Dermis blood vessel endothelial cell (primary cell): Measurements from ENCODE around the gene RSBN1. TPM values are rescaled to one million over a fixed set of nuclear protein-coding genes. Genes with fewer than 3 reads are reported as not detected.
"Not testable (repeated sequence)": the region's sequence is repeated elsewhere in the genome, so short reads cannot be mapped to it uniquely, and the experiment has no call there.

Experiments used
- DNase-seq: peaks from one replicate; pipeline ENCODE4 v3.0.0; 2010
- total RNA-seq: library from RNA; depleted of rRNA; stranded (reverse); fragments of >200 nt; gene quantifications from 2 replicates; pipeline ENCODE4 v1.2.3, GENCODE V29; 2014

The RSBN1 gene
- total RNA-seq, 1 donor from 2014 or later: 18.4 TPM

DNA sequence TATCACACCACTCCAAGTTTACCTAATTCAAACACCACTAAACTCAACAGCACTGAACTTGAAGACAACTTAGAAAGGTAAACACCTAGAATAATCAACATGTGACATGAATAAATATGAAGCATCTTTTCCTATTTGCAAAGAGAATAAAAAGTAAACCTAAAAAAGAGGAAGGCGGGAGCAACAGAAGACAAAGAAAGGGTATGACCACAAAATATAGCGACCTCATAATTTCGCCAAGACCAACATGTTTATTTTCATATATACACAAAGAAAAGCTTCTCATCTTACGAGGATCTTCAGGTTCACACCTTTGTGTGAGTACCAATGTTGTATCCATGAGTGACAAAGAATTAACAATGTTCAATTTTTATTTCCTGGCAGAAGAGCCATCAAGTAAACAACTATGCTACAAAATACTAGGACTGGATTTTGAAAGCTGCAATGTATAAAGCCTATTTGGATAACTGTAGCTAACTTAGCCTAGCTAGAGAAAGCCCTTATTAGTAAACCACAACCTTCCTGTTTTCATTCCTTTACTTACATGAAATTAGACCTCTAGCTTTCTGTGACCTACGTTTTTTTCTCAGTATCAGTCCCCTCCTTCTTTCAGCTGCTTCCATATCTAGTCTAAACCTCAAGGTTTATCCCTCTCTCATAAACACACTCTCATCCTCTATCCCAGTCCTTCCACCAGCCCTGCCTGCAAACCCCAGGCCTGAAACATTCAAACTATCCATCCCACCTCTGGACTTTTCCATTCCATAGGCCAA lies 31.7 kb downstream of the RSBN1 start:
- DNase-seq: no peak

DNA sequence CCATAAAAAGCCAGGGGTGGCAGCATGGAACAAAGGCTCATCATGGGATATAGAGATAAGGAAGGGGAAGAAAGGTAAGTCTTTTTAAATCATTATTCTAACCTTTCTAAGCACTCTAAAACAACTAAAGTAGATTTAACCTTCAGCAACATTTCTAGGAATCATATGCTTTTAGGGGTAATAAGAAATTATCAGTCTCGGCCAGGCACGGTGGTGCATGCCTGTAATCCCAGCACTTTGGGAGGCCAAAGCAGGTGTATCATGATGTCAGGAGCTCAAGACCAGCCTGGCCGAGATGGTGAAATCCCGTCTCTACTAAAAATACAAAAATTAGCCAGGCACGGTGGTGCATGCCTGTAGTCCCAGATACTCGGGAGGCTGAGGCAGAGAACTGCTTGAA lies 32.7 kb downstream of the RSBN1 start:
- DNase-seq: no peak

GRCh38 chr1:113777561-113777960 lies 34.7 kb downstream of the RSBN1 start:
- DNase-seq: no peak

GRCh38 chr1:113770031-113770430 lies 42.2 kb downstream of the RSBN1 start:
- DNase-seq: no peak

- no peak for DNase-seq
Measured at GRCh38 chr1:113769601-113769970, 42.7 kb downstream of the RSBN1 start.

DNA sequence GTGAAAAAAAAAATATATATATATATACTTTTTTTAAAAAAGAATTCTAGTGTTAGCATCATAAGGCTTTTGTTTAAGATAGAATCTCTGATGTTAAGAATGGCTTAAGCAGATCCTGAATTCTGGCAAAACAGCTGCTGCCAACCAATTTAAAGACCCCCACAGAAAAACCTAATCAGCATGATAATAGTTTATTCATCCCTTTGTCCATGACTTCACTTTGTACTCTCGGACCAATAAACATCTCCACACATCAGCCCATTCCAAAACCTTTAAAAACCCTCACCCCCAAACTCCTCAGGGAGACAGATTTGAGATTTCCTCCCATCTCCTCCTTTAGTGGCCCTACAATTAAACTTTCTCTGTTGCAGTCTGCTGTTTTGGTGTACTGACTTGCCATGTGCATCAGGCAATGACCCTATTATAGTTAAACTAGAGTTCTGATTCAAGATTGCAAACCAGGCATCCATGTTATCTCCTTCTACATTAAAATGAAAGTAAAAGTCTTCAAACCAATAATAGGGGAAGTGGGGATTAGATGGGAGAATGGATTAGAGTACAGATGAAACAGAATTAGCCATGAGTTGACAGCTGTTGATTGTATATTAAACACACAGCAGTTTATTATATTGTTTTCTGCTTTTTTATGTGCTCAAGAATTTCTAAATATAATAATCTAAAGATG lies 43.2 kb downstream of the RSBN1 start:
- DNase-seq: no peak

DNA sequence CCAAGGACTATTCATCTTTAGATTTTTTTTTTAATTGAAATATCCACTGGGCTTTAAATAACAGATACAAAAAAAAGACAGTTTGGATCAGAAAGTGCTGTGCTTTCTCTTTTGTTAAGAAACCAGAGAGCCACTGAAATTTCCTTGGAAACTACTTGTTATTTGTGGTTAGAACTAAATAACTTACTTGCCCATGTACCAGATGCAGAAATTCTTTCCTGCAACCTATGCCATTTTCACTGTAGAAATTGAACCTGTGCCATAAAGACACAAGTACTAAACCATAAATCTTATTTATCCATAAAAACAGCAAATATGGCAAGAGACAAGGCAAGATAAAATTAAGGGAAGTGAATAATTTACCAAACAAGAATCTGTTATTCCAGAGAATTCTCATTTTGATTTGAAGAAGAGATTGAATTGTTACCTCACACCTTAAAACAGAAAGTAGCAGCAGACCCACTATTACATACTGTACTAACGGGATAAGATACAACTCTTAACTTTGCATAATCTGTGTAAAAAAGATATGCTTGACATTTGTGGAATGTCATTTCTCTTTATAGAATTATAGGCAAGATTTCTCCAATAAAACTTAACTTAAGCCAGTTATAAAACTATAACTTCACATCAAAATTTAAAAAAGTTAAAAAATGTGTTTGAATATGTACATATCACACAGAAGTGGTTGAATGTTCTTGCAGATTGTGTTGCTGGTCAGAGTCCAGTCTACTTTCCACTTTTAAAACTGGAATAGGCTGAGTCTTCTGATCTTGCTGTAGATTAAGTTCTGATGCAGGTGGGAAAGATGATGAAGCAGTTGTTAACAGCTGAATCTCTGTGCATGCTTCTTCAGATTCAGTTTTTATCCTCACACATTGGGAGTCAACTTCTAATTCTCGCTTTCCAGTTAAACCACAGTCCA lies 46.7 kb downstream of the RSBN1 start:
- DNase-seq: no peak

DNA sequence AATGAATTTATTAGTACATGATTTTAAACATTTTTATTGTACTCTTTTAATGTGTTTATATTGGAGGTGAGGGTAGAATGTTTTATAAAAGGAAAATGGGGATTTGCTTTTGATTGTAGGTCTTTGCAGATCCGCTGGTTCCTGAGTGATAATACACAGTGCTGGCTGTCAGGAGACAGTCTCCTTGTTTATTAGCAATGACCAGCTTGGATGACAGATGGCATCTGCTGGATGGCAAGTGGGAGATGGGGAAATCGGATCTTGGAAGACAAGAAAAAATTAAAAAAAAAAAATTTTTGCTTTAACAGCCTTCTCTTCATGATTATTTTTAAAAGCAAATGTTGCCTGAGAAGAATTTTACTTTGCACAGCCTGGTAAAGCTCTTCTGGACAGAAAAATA lies 48.6 kb downstream of the RSBN1 start:
- DNase-seq: no peak

DNA sequence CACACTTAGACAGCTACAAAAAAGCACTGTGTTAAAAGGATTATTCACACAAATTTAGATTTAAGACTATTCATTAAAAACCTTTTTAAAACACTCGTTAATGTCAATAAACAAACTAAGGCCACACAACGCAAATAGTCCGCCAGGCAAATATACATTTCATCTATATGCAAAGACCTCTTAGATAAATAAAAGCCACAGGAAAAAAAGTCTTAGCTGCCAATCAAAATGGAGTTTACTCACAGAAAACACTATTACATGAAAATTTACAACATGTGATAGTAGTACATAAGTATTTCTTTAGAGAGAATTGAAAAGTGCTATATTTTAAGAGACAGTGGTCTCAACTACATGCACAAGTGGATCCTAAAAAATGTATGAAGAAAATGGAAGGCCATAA lies 50.3 kb downstream of the RSBN1 start:
- DNase-seq: no peak

- DNase-seq: peak; percentile 14
Measured at GRCh38 chr1:113760102-113761080, 51.9 kb downstream of the RSBN1 start.

DNA sequence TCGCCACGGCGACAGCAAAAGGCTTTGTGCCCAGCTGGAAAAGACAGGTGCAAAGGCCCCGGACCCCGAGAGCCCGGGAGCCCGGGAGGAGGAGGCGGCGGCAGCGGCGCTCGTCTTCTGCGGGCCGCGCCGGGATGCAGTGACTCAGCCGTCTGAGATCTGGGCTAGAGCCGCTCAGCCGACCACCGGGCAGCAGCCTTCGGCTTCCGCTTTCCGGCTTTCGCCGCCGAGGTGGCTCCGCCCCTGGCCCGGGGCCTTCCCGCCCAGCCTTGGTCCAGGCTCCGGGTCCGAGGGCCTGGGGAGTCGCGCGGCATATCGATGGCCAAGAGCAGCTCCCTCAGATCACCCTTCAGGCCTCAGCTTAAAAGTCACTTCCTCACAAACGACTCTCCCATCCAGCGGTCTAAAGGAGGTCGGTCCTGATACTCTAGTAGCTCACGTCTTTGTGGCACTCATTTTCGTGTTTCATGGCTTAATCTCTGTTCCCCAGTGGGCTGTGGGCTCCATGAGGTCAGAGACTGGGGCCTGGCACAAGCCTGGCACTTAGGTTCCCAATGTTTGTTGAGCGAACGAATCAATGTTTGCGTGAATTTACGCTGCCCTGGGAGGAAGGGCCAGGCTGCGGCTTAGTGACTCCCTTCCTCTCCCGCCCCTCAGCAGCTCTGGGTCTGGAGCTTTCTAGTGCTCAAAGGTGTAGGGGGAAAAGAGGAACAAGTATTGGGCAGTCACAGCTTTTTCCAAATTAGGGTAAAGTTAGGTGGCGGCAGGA lies 52.8 kb downstream of the RSBN1 start, which contains the start of gene PHTF1:
PHTF1 (minus strand) TSS at position 154 of the 769 bp plus-strand sequence. CDS start 783 bp downstream, outside the sequence.
- DNase-seq: peak; percentile 87

- DNase-seq: peak; percentile 71
Measured at GRCh38 chr1:113758631-113759332, 53.5 kb downstream of the RSBN1 start.

DNA sequence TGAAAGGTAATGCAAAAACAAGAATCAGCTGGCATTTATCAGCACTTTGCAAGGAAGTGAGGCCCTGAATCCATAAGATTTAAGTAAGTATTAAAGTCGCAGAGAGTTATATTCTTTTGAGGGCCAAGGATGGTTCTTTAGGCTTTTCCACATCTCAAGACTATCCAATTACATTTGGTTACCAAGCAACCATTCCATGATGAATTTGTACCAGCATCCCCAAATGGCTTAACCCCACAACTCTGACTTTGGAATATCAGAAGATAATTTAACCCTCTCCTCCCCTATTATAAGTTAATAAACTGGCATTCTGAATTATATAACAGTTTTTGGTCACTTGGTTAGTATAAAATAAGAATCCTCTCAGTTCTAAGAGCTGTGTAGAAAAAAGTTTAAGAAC lies 55.8 kb downstream of the RSBN1 start:
- no peak for DNase-seq

GRCh38 chr1:113753333-113753732 lies 58.9 kb downstream of the RSBN1 start:
- DNase-seq: not testable (repeated sequence)

- DNase-seq: no peak
Measured at GRCh38 chr1:113751516-113751915, 60.8 kb downstream of the RSBN1 start.

GRCh38 chr1:113751114-113751513 lies 61.2 kb downstream of the RSBN1 start:
- DNase-seq: no peak

DNA sequence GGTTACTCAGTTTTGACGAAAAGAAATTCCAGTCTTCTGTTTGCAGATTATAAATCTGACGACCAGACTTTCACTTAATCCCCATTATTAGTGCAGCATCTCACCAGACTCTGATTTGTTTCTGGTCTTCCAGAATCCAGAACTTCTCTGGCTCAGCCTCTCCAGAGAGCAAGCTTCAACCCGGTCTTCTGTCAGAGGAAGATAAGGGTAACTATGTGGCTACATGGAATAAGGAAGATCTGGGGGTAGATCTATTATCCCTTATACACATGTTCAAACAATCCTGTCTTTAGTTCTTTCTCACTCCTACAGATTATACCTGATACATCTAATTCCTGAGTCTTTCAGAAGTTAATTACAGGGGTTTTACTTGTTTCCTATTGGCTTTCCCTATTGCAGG lies 62.9 kb downstream of the RSBN1 start:
- no peak for DNase-seq

- DNase-seq: no peak
Measured at GRCh38 chr1:113747376-113747775, 64.9 kb downstream of the RSBN1 start.

GRCh38 chr1:113745425-113745824 lies 66.9 kb downstream of the RSBN1 start:
- no peak for DNase-seq

GRCh38 chr1:113744114-113744513 lies 68.2 kb downstream of the RSBN1 start:
- DNase-seq: no peak
